ENCODE data around the gene DEFB121. TPM values are rescaled to one million over a fixed set of nuclear protein-coding genes. Genes with fewer than 3 reads are reported as not detected.

Gene DEFB121
- total and polyA plus RNA-seq, 4 donors = not detected

GRCh38 chr20:31418307-31418706, 12.3 kb upstream of the DEFB121 start:
- Histone ChIP-seq H3K4me1 (ENCODE audit: control insufficient read depth in 5 of 5, insufficient read depth in 5 of 5, low read length in 5 of 5) (no peaks in the 10 kb centered on the region), H3K9me3 (ENCODE audit: control insufficient read depth in 4 of 4, insufficient read depth in 3 of 4, low read length in 3 of 4) (no peaks in the 10 kb centered on the region), H3K27ac (ENCODE audit: low read depth in 1 of 2, low read length in 1 of 2) (no peak overlapping the region), H3K9ac (ENCODE audit: insufficient read depth in 1 of 2, low read length in 2 of 2) (no peak overlapping the region), H3K4me3 (no peak overlapping the region), H3K27me3 (ENCODE audit: control insufficient read depth in 3 of 3, insufficient read depth in 3 of 3, low read length in 2 of 3) (no peaks in the 10 kb centered on the region), H3K36me3 (ENCODE audit: control insufficient read depth in 4 of 4, insufficient read depth in 4 of 4, low read length in 4 of 4) (no peaks in the 10 kb centered on the region)
- ATAC-seq (ENCODE audit: insufficient read depth, low FRiP score) = no peak
- no peak for DNase-seq
- WGBS, 2 donors = 84 to 87% methylated on average over 7 of the region's 7 CpGs
- no peak for TF ChIP-seq CTCF (IDR thresholded peaks at IDR 0.05; ENCODE audit: control extremely low read depth, extremely low read depth)

- WGBS, 2 donors = 90 to 94% methylated on average over 2 of the region's 2 CpGs
- H3K4me3 ChIP-seq = no peak overlapping the region
- DNase-seq = no peak
- no peak overlapping the region for H3K27ac ChIP-seq (ENCODE audit: low read depth in 1 of 2, low read length in 1 of 2)
- H3K4me1 ChIP-seq (ENCODE audit: control insufficient read depth in 5 of 5, insufficient read depth in 5 of 5, low read length in 5 of 5) = no peaks in the 10 kb centered on the region
- no peaks in the 10 kb centered on the region for H3K27me3 ChIP-seq (ENCODE audit: control insufficient read depth in 3 of 3, insufficient read depth in 3 of 3, low read length in 2 of 3)
- TF ChIP-seq CTCF (IDR thresholded peaks at IDR 0.05; ENCODE audit: control extremely low read depth, extremely low read depth) = no peak
- H3K9me3 ChIP-seq (ENCODE audit: control insufficient read depth in 4 of 4, insufficient read depth in 3 of 4, low read length in 3 of 4) = no peaks in the 10 kb centered on the region
- no peak for ATAC-seq (ENCODE audit: insufficient read depth, low FRiP score)
- H3K9ac ChIP-seq (ENCODE audit: insufficient read depth in 1 of 2, low read length in 2 of 2) = no peak overlapping the region
- H3K36me3 ChIP-seq (ENCODE audit: control insufficient read depth in 4 of 4, insufficient read depth in 4 of 4, low read length in 4 of 4) = no peaks in the 10 kb centered on the region
Observed at GRCh38 chr20:31415653-31416052, 9.6 kb upstream of the DEFB121 start.

- no peak for DNase-seq
- Histone ChIP-seq H3K27ac (ENCODE audit: low read depth in 1 of 2, low read length in 1 of 2) (no peak overlapping the region), H3K9ac (ENCODE audit: insufficient read depth in 1 of 2, low read length in 2 of 2) (no peak overlapping the region), H3K4me1 (ENCODE audit: control insufficient read depth in 5 of 5, insufficient read depth in 5 of 5, low read length in 5 of 5) (no peaks in the 10 kb centered on the region), H3K4me3 (no peak overlapping the region), H3K36me3 (ENCODE audit: control insufficient read depth in 4 of 4, insufficient read depth in 4 of 4, low read length in 4 of 4) (no peaks in the 10 kb centered on the region), H3K27me3 (ENCODE audit: control insufficient read depth in 3 of 3, insufficient read depth in 3 of 3, low read length in 2 of 3) (no peaks in the 10 kb centered on the region), H3K9me3 (ENCODE audit: control insufficient read depth in 4 of 4, insufficient read depth in 3 of 4, low read length in 3 of 4) (no peaks in the 10 kb centered on the region)
- ATAC-seq (ENCODE audit: insufficient read depth, low FRiP score) = no peak
- TF ChIP-seq CTCF (IDR thresholded peaks at IDR 0.05; ENCODE audit: control extremely low read depth, extremely low read depth) = no peak
- WGBS, 2 donors = 76 to 79% methylated on average over 6 of the region's 6 CpGs
Observed at GRCh38 chr20:31414381-31414780, 8.4 kb upstream of the DEFB121 start.

GRCh38 chr20:31410011-31410410, 4.0 kb upstream of the DEFB121 start:
- DNase-seq = no peak
- 53 to 61% methylated on average over 1 of the region's 1 CpG for WGBS, 2 donors

More at GRCh38 chr20:31410011-31410410, 4.0 kb upstream of the DEFB121 start:
- no peak overlapping the region for H3K4me3 ChIP-seq
- peaks cover 0 to 6% (median 2%) of the 10 kb centered on the region in 4 donors for H3K9me3 ChIP-seq (ENCODE audit: control insufficient read depth in 4 of 4, insufficient read depth in 3 of 4, low read length in 3 of 4)
- no peaks in the 10 kb centered on the region for H3K4me1 ChIP-seq (ENCODE audit: control insufficient read depth in 5 of 5, insufficient read depth in 5 of 5, low read length in 5 of 5)
- H3K9ac ChIP-seq (ENCODE audit: insufficient read depth in 1 of 2, low read length in 2 of 2) = no peak overlapping the region
- no peak for TF ChIP-seq CTCF (IDR thresholded peaks at IDR 0.05; ENCODE audit: control extremely low read depth, extremely low read depth)
- H3K27ac ChIP-seq (ENCODE audit: low read depth in 1 of 2, low read length in 1 of 2) = no peak overlapping the region
- H3K36me3 ChIP-seq (ENCODE audit: control insufficient read depth in 4 of 4, insufficient read depth in 4 of 4, low read length in 4 of 4) = no peaks in the 10 kb centered on the region
- H3K27me3 ChIP-seq (ENCODE audit: control insufficient read depth in 3 of 3, insufficient read depth in 3 of 3, low read length in 2 of 3) = peaks cover 0 to 3% (median 0%) of the 10 kb centered on the region in 3 donors
- no peak for ATAC-seq (ENCODE audit: insufficient read depth, low FRiP score)

Data from lung (tissue), 12 donors.